ENCODE measurements around the gene OOEP. TPM values are rescaled to one million over a fixed set of nuclear protein-coding genes. Genes with fewer than 3 reads are reported as not detected.

The OOEP gene
- total and polyA plus RNA-seq, 2 of the 13 experiments (the other 11 are each of a cell fraction or from before 2014, with no cell fraction given): not detected

GRCh38 chr6:73388433-73388799 is 18.7 kb upstream of the OOEP start:
- no peaks in the 10 kb centered on the region for H4K20me1 ChIP-seq (ENCODE audit: insufficient read depth, low read length)
- in situ Hi-C loops (cut with HindIII; ENCODE audit: extremely low pct_ligation_motif_present, low pct_unique_long_range_greater_than_20kb) (no loop called here), intact Hi-C loops (cut with micrococcal nuclease; ENCODE audit: unreplicated experiment) (loop anchor here (1.0 kb wide), 1 partner anchor 103 kb away; no protein-coding TSS in a partner anchor)
- no peaks in the 10 kb centered on the region for H3K36me3 ChIP-seq (replicated peaks in 1 of 2; ENCODE audit: control insufficient read depth in 1 of 2, insufficient read depth in 2 of 2, low read length in 2 of 2)
- no peaks in the 10 kb centered on the region for H3K79me2 ChIP-seq (ENCODE audit: insufficient read depth, low read length)
- H3K9ac ChIP-seq (ENCODE audit: insufficient read depth, low read depth, low read length): no peak overlapping the region
- no TSS peak for BruUV-seq (replicated peaks)
- FAIRE-seq (no peak), DNase-seq (ENCODE audit: low spot score) (no peak), ATAC-seq (peak; percentile 49)
- H3K4me1 ChIP-seq (ENCODE audit: insufficient read depth, low read length): 0 out of 2 replicates have a peak, but pooled peaks cover 6% of the 10 kb centered on the region
- peak overlapping the region; percentile 92 for H2AFZ ChIP-seq (ENCODE audit: low read length)
- H3K4me2 ChIP-seq (ENCODE audit: low read depth, low read length): peak overlapping the region; percentile 91
- CTCF ChIA-PET (ENCODE audit: low intra/inter-chr PET ratio, low total read pairs): interaction anchor here (1.8 kb wide), 1 partner anchor 103 kb away, joined by 5 read pairs; no protein-coding TSS in a partner anchor
- no peak overlapping the region for H3K27ac ChIP-seq (ENCODE audit: extremely low read length, insufficient read depth, low read length)
- 23% methylated on average over 4 of the region's 4 CpGs for WGBS (ENCODE audit: low lambda C conversion rate)
- H3K27me3 ChIP-seq (ENCODE audit: control insufficient read depth in 1 of 2, insufficient read depth in 2 of 2, low read length in 2 of 2): peaks cover 0 to 6% of the 10 kb centered on the region in 2 experiments; a peak in 3 of 5 replicates
- peak overlapping the region; percentile 55 to 74 (median 62) for H3K4me3 ChIP-seq (replicated peaks in 1 of 3; ENCODE audit: insufficient read depth in 1 of 3, low read depth in 2 of 3, low read length in 3 of 3)
- no peaks in the 10 kb centered on the region for H3K9me3 ChIP-seq (ENCODE audit: low read length)
- POLR2A ChIA-PET: no interaction called here
- TF ChIP-seq ZNF510 (CRISPR knock-in tag; IDR thresholded peaks at IDR 0.05; ENCODE audit: low read depth) (no peak), GMEB2 (CRISPR knock-in tag; IDR thresholded peaks at IDR 0.05; ENCODE audit: low read depth) (no peak), ZBTB42 (CRISPR knock-in tag; IDR thresholded peaks at IDR 0.05) (no peak), ZNF331 (CRISPR knock-in tag; IDR thresholded peaks at IDR 0.05) (no peak), ZNF562 (CRISPR knock-in tag; IDR thresholded peaks at IDR 0.05; ENCODE audit: borderline replicate concordance) (no peak), HMG20B (CRISPR knock-in tag; conservative IDR thresholded peaks at IDR 0.05) (no peak), SRSF4 (IDR thresholded peaks at IDR 0.05; ENCODE audit: low read depth, low read length, poor library complexity, severe bottlenecking) (no peak), ZNF354B (CRISPR knock-in tag; IDR thresholded peaks at IDR 0.05) (no peak), CSRNP2 (CRISPR knock-in tag; conservative IDR thresholded peaks at IDR 0.05; ENCODE audit: low read depth) (no peak)

Measured in HepG2 (cell line).